ENCODE measurements around the gene CELSR1.

CELSR1 gene

GRCh38 chr22:46513908-46514550, 23.4 kb downstream of the CELSR1 start:
- DNase-seq (ENCODE audit: low read depth in 1 of 2, low spot score in 1 of 2), result no peak

GRCh38 chr22:46512683-46513082, 24.7 kb downstream of the CELSR1 start:
- Histone ChIP-seq H3K27me3 (ENCODE audit: insufficient read depth, poor library complexity, severe bottlenecking) (no peaks in the 10 kb centered on the region), H3K27ac (replicated peaks) (no peak overlapping the region), H3K4me3 (replicated peaks; ENCODE audit: insufficient read depth, low read length) (no peak overlapping the region)
- DNase-seq (ENCODE audit: low read depth in 1 of 2, low spot score in 1 of 2), result no peak
- TF ChIP-seq SPI1 (IDR thresholded peaks at IDR 0.05; ENCODE audit: borderline replicate concordance, low read depth), result no peak
- no peak for TF ChIP-seq REST (IDR thresholded peaks at IDR 0.05; ENCODE audit: insufficient replicate concordance, low read depth)
- TF ChIP-seq POLR2AphosphoS5 (IDR thresholded peaks at IDR 0.05; ENCODE audit: low read depth), result no peak
- TF ChIP-seq GABPA (IDR thresholded peaks at IDR 0.05; ENCODE audit: low read depth), result no peak
- TF ChIP-seq CTCF (IDR thresholded peaks at IDR 0.05; ENCODE audit: insufficient read depth, low read length), result no peak

More at GRCh38 chr22:46513908-46514550, 23.4 kb downstream of the CELSR1 start:
- no peak overlapping the region for H3K27ac ChIP-seq (replicated peaks)
- no peak overlapping the region for H3K4me3 ChIP-seq (replicated peaks; ENCODE audit: insufficient read depth, low read length)
- H3K27me3 ChIP-seq (ENCODE audit: insufficient read depth, poor library complexity, severe bottlenecking), result no peaks in the 10 kb centered on the region
- no peak for TF ChIP-seq REST (IDR thresholded peaks at IDR 0.05; ENCODE audit: insufficient replicate concordance, low read depth)
- TF ChIP-seq POLR2AphosphoS5 (IDR thresholded peaks at IDR 0.05; ENCODE audit: low read depth), result no peak
- TF ChIP-seq SPI1 (IDR thresholded peaks at IDR 0.05; ENCODE audit: borderline replicate concordance, low read depth), result no peak
- no peak for TF ChIP-seq CTCF (IDR thresholded peaks at IDR 0.05; ENCODE audit: insufficient read depth, low read length)
- TF ChIP-seq GABPA (IDR thresholded peaks at IDR 0.05; ENCODE audit: low read depth), result no peak

GRCh38 chr22:46512039-46512370, 25.4 kb downstream of the CELSR1 start:
- TF ChIP-seq REST (IDR thresholded peaks at IDR 0.05; ENCODE audit: insufficient replicate concordance, low read depth) (no peak), SPI1 (IDR thresholded peaks at IDR 0.05; ENCODE audit: borderline replicate concordance, low read depth) (no peak), CTCF (IDR thresholded peaks at IDR 0.05; ENCODE audit: insufficient read depth, low read length) (no peak), GABPA (IDR thresholded peaks at IDR 0.05; ENCODE audit: low read depth) (no peak), POLR2AphosphoS5 (IDR thresholded peaks at IDR 0.05; ENCODE audit: low read depth) (no peak)
- H3K27ac ChIP-seq (replicated peaks), result no peak overlapping the region
- H3K4me3 ChIP-seq (replicated peaks; ENCODE audit: insufficient read depth, low read length), result no peak overlapping the region
- H3K27me3 ChIP-seq (ENCODE audit: insufficient read depth, poor library complexity, severe bottlenecking), result no peaks in the 10 kb centered on the region
- DNase-seq (ENCODE audit: low read depth in 1 of 2, low spot score in 1 of 2), result no peak
